ENCODE measurements around the gene BEND7.

The BEND7 gene

GRCh38 chr10:13521026-13521425, 7.8 kb downstream of the BEND7 start:
- peaks cover 10% of the 10 kb centered on the region for H3K27me3 ChIP-seq (replicated peaks; ENCODE audit: control insufficient read depth, insufficient read depth, low read length, poor library complexity, severe bottlenecking)
- no peaks in the 10 kb centered on the region for H3K9me3 ChIP-seq (ENCODE audit: control insufficient read depth, low read length)
- no peak for DNase-seq
- no peak overlapping the region for H3K27ac ChIP-seq (ENCODE audit: insufficient read depth, low read length, poor library complexity, severe bottlenecking)
- H3K4me3 ChIP-seq (ENCODE audit: insufficient read depth, low read depth, low read length, poor library complexity, severe bottlenecking) = no peak overlapping the region
- no peaks in the 10 kb centered on the region for H3K36me3 ChIP-seq (ENCODE audit: control insufficient read depth, insufficient read depth, low read length)
- H3K4me1 ChIP-seq (ENCODE audit: control insufficient read depth, insufficient read depth, low read length, poor library complexity, severe bottlenecking) = no peaks in the 10 kb centered on the region

DNA sequence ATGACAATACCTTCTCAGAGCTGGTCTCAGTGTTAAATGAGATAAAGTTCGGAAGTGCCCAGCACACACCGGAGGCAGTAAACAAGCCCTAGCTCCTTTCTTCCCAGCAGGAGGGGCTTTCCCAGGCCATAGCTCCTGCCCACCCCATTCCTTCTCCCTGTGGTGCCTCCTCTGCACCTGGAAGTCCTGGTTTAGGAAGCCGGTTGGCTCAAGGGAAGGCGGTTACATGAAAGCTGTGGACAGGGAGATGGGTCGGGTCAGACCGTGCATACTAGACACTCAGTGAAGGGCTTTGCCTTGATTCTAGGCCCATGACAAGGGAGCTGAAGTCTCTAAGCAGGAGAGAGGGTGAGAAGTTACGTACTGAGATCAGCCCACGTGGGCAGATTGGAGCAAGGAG, 8.6 kb downstream of the BEND7 start:
- H3K27me3 ChIP-seq (replicated peaks; ENCODE audit: control insufficient read depth, insufficient read depth, low read length, poor library complexity, severe bottlenecking) = peaks cover 10% of the 10 kb centered on the region
- no peaks in the 10 kb centered on the region for H3K4me1 ChIP-seq (ENCODE audit: control insufficient read depth, insufficient read depth, low read length, poor library complexity, severe bottlenecking)
- no peak overlapping the region for H3K27ac ChIP-seq (ENCODE audit: insufficient read depth, low read length, poor library complexity, severe bottlenecking)
- DNase-seq = no peak
- no peaks in the 10 kb centered on the region for H3K9me3 ChIP-seq (ENCODE audit: control insufficient read depth, low read length)
- H3K4me3 ChIP-seq (ENCODE audit: insufficient read depth, low read depth, low read length, poor library complexity, severe bottlenecking) = no peak overlapping the region
- no peaks in the 10 kb centered on the region for H3K36me3 ChIP-seq (ENCODE audit: control insufficient read depth, insufficient read depth, low read length)

GRCh38 chr10:13518076-13518692, 10.6 kb downstream of the BEND7 start:
- no peak for DNase-seq
- peaks cover 5% of the 10 kb centered on the region for H3K27me3 ChIP-seq (replicated peaks; ENCODE audit: control insufficient read depth, insufficient read depth, low read length, poor library complexity, severe bottlenecking)

GRCh38 chr10:13517675-13518074, 11.1 kb downstream of the BEND7 start:
- Histone ChIP-seq H3K4me3 (ENCODE audit: insufficient read depth, low read depth, low read length, poor library complexity, severe bottlenecking) (no peak overlapping the region), H3K27me3 (replicated peaks; ENCODE audit: control insufficient read depth, insufficient read depth, low read length, poor library complexity, severe bottlenecking) (peaks cover 5% of the 10 kb centered on the region), H3K4me1 (ENCODE audit: control insufficient read depth, insufficient read depth, low read length, poor library complexity, severe bottlenecking) (no peaks in the 10 kb centered on the region), H3K9me3 (ENCODE audit: control insufficient read depth, low read length) (no peaks in the 10 kb centered on the region), H3K36me3 (ENCODE audit: control insufficient read depth, insufficient read depth, low read length) (no peaks in the 10 kb centered on the region), H3K27ac (ENCODE audit: insufficient read depth, low read length, poor library complexity, severe bottlenecking) (no peak overlapping the region)
- no peak for DNase-seq

More at GRCh38 chr10:13518076-13518692, 10.6 kb downstream of the BEND7 start:
- no peaks in the 10 kb centered on the region for H3K9me3 ChIP-seq (ENCODE audit: control insufficient read depth, low read length)
- H3K4me3 ChIP-seq (ENCODE audit: insufficient read depth, low read depth, low read length, poor library complexity, severe bottlenecking) = no peak overlapping the region
- H3K4me1 ChIP-seq (ENCODE audit: control insufficient read depth, insufficient read depth, low read length, poor library complexity, severe bottlenecking) = no peaks in the 10 kb centered on the region
- no peak overlapping the region for H3K27ac ChIP-seq (ENCODE audit: insufficient read depth, low read length, poor library complexity, severe bottlenecking)
- no peaks in the 10 kb centered on the region for H3K36me3 ChIP-seq (ENCODE audit: control insufficient read depth, insufficient read depth, low read length)

DNA sequence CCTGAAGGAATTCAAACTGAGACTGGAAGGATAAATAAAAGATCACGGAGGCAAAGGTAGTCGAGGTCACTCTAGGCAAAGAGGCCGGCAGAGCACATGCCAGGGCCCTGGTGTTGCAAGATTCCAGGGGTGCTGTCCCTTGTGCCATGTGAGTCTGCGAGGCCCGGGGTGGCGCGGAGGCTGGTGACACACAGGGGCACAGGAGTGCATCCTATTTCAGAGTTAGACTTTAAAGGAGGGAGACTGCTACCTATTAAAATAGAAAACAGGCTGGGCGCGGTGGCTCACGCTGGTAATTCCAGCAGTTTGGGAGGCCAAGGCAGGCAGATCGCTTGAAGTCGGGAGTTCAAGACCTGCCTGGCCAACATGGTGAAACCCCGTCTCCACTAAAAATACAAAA, 12.6 kb downstream of the BEND7 start:
- Histone ChIP-seq H3K36me3 (ENCODE audit: control insufficient read depth, insufficient read depth, low read length) (no peaks in the 10 kb centered on the region), H3K4me1 (ENCODE audit: control insufficient read depth, insufficient read depth, low read length, poor library complexity, severe bottlenecking) (no peaks in the 10 kb centered on the region), H3K27me3 (replicated peaks; ENCODE audit: control insufficient read depth, insufficient read depth, low read length, poor library complexity, severe bottlenecking) (peaks cover 2% of the 10 kb centered on the region), H3K4me3 (ENCODE audit: insufficient read depth, low read depth, low read length, poor library complexity, severe bottlenecking) (no peak overlapping the region), H3K9me3 (ENCODE audit: control insufficient read depth, low read length) (no peaks in the 10 kb centered on the region), H3K27ac (ENCODE audit: insufficient read depth, low read length, poor library complexity, severe bottlenecking) (no peak overlapping the region)
- DNase-seq = no peak

DNA sequence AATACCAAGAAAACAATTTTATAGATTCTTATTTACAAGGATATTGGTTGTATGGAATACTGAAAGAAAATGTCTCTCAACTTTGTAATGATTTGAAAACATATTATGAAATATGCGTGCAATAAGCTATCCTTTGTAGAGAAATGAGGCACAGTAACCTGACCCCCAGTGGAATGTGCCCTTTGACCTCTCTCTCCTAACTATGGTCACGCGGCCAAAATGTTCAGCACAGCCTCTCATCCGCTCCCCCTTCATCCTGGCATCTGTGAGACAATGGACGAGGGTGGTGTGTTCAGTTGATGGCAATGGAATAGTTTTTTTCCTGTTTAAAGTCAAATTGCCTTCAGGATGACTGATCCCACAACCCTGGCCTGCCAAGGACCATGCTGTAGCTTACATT, 13.3 kb downstream of the BEND7 start:
- Histone ChIP-seq H3K4me1 (ENCODE audit: control insufficient read depth, insufficient read depth, low read length, poor library complexity, severe bottlenecking) (no peaks in the 10 kb centered on the region), H3K27me3 (replicated peaks; ENCODE audit: control insufficient read depth, insufficient read depth, low read length, poor library complexity, severe bottlenecking) (no peaks in the 10 kb centered on the region), H3K36me3 (ENCODE audit: control insufficient read depth, insufficient read depth, low read length) (no peaks in the 10 kb centered on the region), H3K9me3 (ENCODE audit: control insufficient read depth, low read length) (no peaks in the 10 kb centered on the region), H3K4me3 (ENCODE audit: insufficient read depth, low read depth, low read length, poor library complexity, severe bottlenecking) (no peak overlapping the region), H3K27ac (ENCODE audit: insufficient read depth, low read length, poor library complexity, severe bottlenecking) (no peak overlapping the region)
- no peak for DNase-seq

DNA sequence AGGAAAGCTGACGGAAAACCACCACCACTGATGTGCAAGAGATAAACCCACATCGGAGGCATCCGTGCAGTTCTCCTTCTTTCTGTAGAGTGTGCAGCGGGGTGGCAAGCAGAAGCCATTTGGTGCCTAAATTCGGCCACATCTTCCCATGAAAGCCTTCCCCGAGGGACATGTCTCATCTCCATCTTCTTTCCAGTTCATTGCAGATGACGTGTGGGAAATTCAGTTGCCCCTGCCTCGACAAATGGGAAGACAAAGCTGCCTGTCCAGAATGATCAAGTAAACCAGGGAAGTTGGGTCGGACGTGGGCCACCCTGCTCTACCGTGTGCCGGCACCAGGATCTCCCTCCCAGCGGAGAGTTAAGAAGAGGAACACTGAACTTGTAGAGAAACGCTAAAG, 14.5 kb downstream of the BEND7 start:
- no peak overlapping the region for H3K4me3 ChIP-seq (ENCODE audit: insufficient read depth, low read depth, low read length, poor library complexity, severe bottlenecking)
- no peak overlapping the region for H3K27ac ChIP-seq (ENCODE audit: insufficient read depth, low read length, poor library complexity, severe bottlenecking)
- DNase-seq = no peak
- no peaks in the 10 kb centered on the region for H3K36me3 ChIP-seq (ENCODE audit: control insufficient read depth, insufficient read depth, low read length)
- no peaks in the 10 kb centered on the region for H3K27me3 ChIP-seq (replicated peaks; ENCODE audit: control insufficient read depth, insufficient read depth, low read length, poor library complexity, severe bottlenecking)
- H3K9me3 ChIP-seq (ENCODE audit: control insufficient read depth, low read length) = no peaks in the 10 kb centered on the region
- H3K4me1 ChIP-seq (ENCODE audit: control insufficient read depth, insufficient read depth, low read length, poor library complexity, severe bottlenecking) = no peaks in the 10 kb centered on the region

- Histone ChIP-seq H3K27ac (ENCODE audit: insufficient read depth, low read length, poor library complexity, severe bottlenecking) (no peak overlapping the region), H3K9me3 (ENCODE audit: control insufficient read depth, low read length) (no peaks in the 10 kb centered on the region), H3K27me3 (replicated peaks; ENCODE audit: control insufficient read depth, insufficient read depth, low read length, poor library complexity, severe bottlenecking) (no peaks in the 10 kb centered on the region), H3K36me3 (ENCODE audit: control insufficient read depth, insufficient read depth, low read length) (no peaks in the 10 kb centered on the region), H3K4me3 (ENCODE audit: insufficient read depth, low read depth, low read length, poor library complexity, severe bottlenecking) (no peak overlapping the region), H3K4me1 (ENCODE audit: control insufficient read depth, insufficient read depth, low read length, poor library complexity, severe bottlenecking) (no peaks in the 10 kb centered on the region)
- DNase-seq = no peak
These were observed 16.2 kb downstream of the BEND7 start for GRCh38 chr10:13512564-13512963.

GRCh38 chr10:13511409-13511808, 17.4 kb downstream of the BEND7 start:
- no peaks in the 10 kb centered on the region for H3K9me3 ChIP-seq (ENCODE audit: control insufficient read depth, low read length)
- H3K4me3 ChIP-seq (ENCODE audit: insufficient read depth, low read depth, low read length, poor library complexity, severe bottlenecking) = no peak overlapping the region
- DNase-seq = no peak
- H3K27me3 ChIP-seq (replicated peaks; ENCODE audit: control insufficient read depth, insufficient read depth, low read length, poor library complexity, severe bottlenecking) = no peaks in the 10 kb centered on the region
- no peaks in the 10 kb centered on the region for H3K4me1 ChIP-seq (ENCODE audit: control insufficient read depth, insufficient read depth, low read length, poor library complexity, severe bottlenecking)
- H3K27ac ChIP-seq (ENCODE audit: insufficient read depth, low read length, poor library complexity, severe bottlenecking) = no peak overlapping the region
- H3K36me3 ChIP-seq (ENCODE audit: control insufficient read depth, insufficient read depth, low read length) = no peaks in the 10 kb centered on the region

DNA sequence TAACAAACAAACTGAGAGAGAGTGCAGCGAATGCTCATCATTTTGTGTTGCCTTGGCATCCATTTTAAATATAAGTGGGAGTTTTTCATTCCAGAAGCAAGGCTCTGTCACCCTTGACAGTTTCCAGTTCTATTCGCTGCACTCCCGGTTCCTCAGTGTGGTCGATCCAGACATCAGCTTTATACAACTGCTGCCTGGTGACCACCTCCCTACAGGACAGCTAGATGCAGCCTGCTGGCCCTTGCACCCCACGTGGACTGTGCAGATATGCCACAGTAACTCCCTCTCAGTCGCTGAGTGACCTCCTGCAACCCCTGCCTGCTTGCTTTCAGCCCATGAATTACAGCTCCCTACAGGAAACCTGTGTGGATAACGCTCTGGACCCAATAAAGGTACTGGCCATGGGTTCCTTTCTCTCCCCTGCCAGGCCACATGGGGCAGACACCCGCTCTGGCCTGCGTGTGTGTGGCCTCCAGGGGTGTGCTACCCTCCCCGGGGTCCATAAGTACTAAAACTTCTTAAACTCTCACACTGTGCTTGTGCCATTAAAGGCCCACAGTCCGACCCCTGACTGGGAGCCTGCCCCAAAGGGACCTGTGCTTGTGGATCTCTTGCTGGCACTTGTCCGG, 23.6 kb downstream of the BEND7 start:
- Histone ChIP-seq H3K4me3 (ENCODE audit: insufficient read depth, low read depth, low read length, poor library complexity, severe bottlenecking) (no peak overlapping the region), H3K36me3 (ENCODE audit: control insufficient read depth, insufficient read depth, low read length) (no peaks in the 10 kb centered on the region), H3K4me1 (ENCODE audit: control insufficient read depth, insufficient read depth, low read length, poor library complexity, severe bottlenecking) (no peaks in the 10 kb centered on the region), H3K27me3 (replicated peaks; ENCODE audit: control insufficient read depth, insufficient read depth, low read length, poor library complexity, severe bottlenecking) (no peaks in the 10 kb centered on the region), H3K9me3 (ENCODE audit: control insufficient read depth, low read length) (no peaks in the 10 kb centered on the region), H3K27ac (ENCODE audit: insufficient read depth, low read length, poor library complexity, severe bottlenecking) (no peak overlapping the region)
- DNase-seq = no peak

Data from effector memory CD4-positive, alpha-beta T cell (primary cell).